Hematopoietic multipotent progenitor cell treated with erythropoietin and hydrocortisone succinate and interleukin-3 and kit ligand, for 4 days (in vitro differentiated cells): ENCODE data around the gene PASK.

Experiments used
- DNase-seq: peaks from one replicate; pipeline ENCODE4 v3.0.0-alpha.2; 2015

The PASK gene

GRCh38 chr2:241146286-241146685 lies 3.0 kb downstream of the PASK start:
- DNase-seq, result no peak

GRCh38 chr2:241142593-241142992 lies 6.7 kb downstream of the PASK start:
- no peak for DNase-seq

GRCh38 chr2:241142063-241142462 lies 7.2 kb downstream of the PASK start:
- no peak for DNase-seq

GRCh38 chr2:241141214-241141770 lies 8.0 kb downstream of the PASK start:
- DNase-seq, result no peak

GRCh38 chr2:241140445-241140840 lies 8.8 kb downstream of the PASK start:
- DNase-seq, result no peak

- no peak for DNase-seq
Observed at GRCh38 chr2:241139531-241140444, 9.5 kb downstream of the PASK start.

GRCh38 chr2:241138471-241138870 lies 10.8 kb downstream of the PASK start:
- no peak for DNase-seq

GRCh38 chr2:241137276-241138190 lies 11.7 kb downstream of the PASK start:
- no peak for DNase-seq

GRCh38 chr2:241136661-241137260 lies 12.5 kb downstream of the PASK start:
- no peak for DNase-seq

GRCh38 chr2:241136191-241136590 lies 13.1 kb downstream of the PASK start:
- no peak for DNase-seq

- DNase-seq, result no peak
Observed at GRCh38 chr2:241135737-241136136, 13.5 kb downstream of the PASK start.

- DNase-seq, result no peak
Observed at GRCh38 chr2:241134711-241135110, 14.6 kb downstream of the PASK start.

- no peak for DNase-seq
Observed at GRCh38 chr2:241133436-241133820, 15.8 kb downstream of the PASK start.

GRCh38 chr2:241132538-241133435 lies 16.5 kb downstream of the PASK start:
- peak; percentile 14 for DNase-seq

- DNase-seq, result no peak
Observed at GRCh38 chr2:241131531-241131930, 17.7 kb downstream of the PASK start.

GRCh38 chr2:241130316-241130715 lies 19.0 kb downstream of the PASK start:
- no peak for DNase-seq

- peak; percentile 25 for DNase-seq
Observed at GRCh38 chr2:241129086-241129871, 20.0 kb downstream of the PASK start.

GRCh38 chr2:241128266-241128665 lies 21.0 kb downstream of the PASK start:
- DNase-seq, result no peak

- no peak for DNase-seq
Observed at GRCh38 chr2:241126771-241127202, 22.5 kb downstream of the PASK start.

GRCh38 chr2:241126201-241126611 lies 23.1 kb downstream of the PASK start:
- DNase-seq, result no peak

GRCh38 chr2:241125626-241126025 lies 23.6 kb downstream of the PASK start:
- DNase-seq, result no peak
